Measurements from ENCODE around the gene CCDC78.

GRCh38 chr16:723695-724094, 2.5 kb downstream of the CCDC78 start:
- no peak for TF ChIP-seq POLR2AphosphoS5 (IDR thresholded peaks at IDR 0.05; ENCODE audit: low read depth, low read length)
- TF ChIP-seq POLR2A (IDR thresholded peaks at IDR 0.05; ENCODE audit: low read depth, low read length): no peak
- TF ChIP-seq TAF1 (IDR thresholded peaks at IDR 0.05; ENCODE audit: borderline replicate concordance, low read depth, low read length): no peak
